Thyroid gland (tissue), 4 donors: ENCODE data around the gene CTCF. TPM values are rescaled to one million over a fixed set of nuclear protein-coding genes. Genes with fewer than 3 reads are reported as not detected.

ENCODE experiments used
- DNase-seq, 2 donors: peaks; one replicate each; pipeline ENCODE4 v3.0.0-alpha.2; 2019
- H3K27ac ChIP-seq, 3 donors: fragments of 200-600 bp; sonication (generic); 1 replicate in 2 of 3; 2 replicates in 1 of 3; pipeline ENCODE4 v1.5.1; 2016 to 2019; ENCODE audit warnings: mild to moderate bottlenecking in 1 of 3, moderate library complexity in 1 of 3
- H3K27me3 ChIP-seq: fragments of 200-600 bp; sonication (generic); one replicate; pipeline ENCODE4 v1.5.1; 2019
- H3K36me3 ChIP-seq, 2 donors: fragments of 200-600 bp; sonication (generic); one replicate each; pipeline ENCODE4 v1.5.1; 2016 to 2019
- H3K4me1 ChIP-seq, 2 donors: fragments of 200-600 bp; sonication (generic); one replicate each; pipeline ENCODE4 v1.5.1; 2017 to 2019
- H3K4me3 ChIP-seq, 3 donors: fragments of 200-600 bp; sonication (generic); replicated peaks in 1 of 3; 1 replicate in 2 of 3; 2 replicates in 1 of 3; pipeline ENCODE4 v1.5.1; 2016; ENCODE audit warnings: mild to moderate bottlenecking in 1 of 3
- H3K9me3 ChIP-seq: fragments of 200-600 bp; sonication (generic); one replicate; pipeline ENCODE4 v1.5.1; 2017
- CTCF ChIP-seq, 6 experiments: fragments of 200-600 bp in 3 of 6; fragments of 450-650 bp in 3 of 6; sonication (generic) in 3 of 6; IDR thresholded peaks; one replicate each; pipeline ENCODE4 v1.5.1; 2016 to 2019; ENCODE audit warnings: antibody characterized with exemption in 6 of 6, mild to moderate bottlenecking in 2 of 6, inconsistent platforms in 1 of 6, moderate library complexity in 1 of 6
- POLR2A ChIP-seq, 2 donors: fragments of 450-650 bp; IDR thresholded peaks; one replicate each; pipeline ENCODE4 v1.6.1; 2017; ENCODE audit warnings: antibody characterized with exemption in 2 of 2, mild to moderate bottlenecking in 2 of 2, moderate library complexity in 1 of 2
- WGBS, 2 donors: methylation state at CpG; one replicate each; pipeline ENCODE4 v1.1.5; 2017; 5-methylcytosine and 5-hydroxymethylcytosine counted together
- intact Hi-C: fragments of 100-400 bp; cut with DNase I; formaldehyde crosslinking; loops from one replicate; pipeline ENCODE4 v1.15.1; 2023
- total RNA-seq, 4 donors: library from RNA; depleted of rRNA; stranded (reverse); fragments of >200 nt; gene quantifications; one replicate each; pipeline ENCODE4 v1.2.3, GENCODE V29; 2016

The CTCF gene
- total RNA-seq, 4 donors from 2014 or later: 37.2 to 52.1 (median 47.2) TPM

- no peak for DNase-seq
These were observed 11.2 kb upstream of the CTCF start for GRCh38 chr16:67551091-67551490.

GRCh38 chr16:67551972-67552371 is 10.4 kb upstream of the CTCF start:
- no peak overlapping the region for H3K4me3 ChIP-seq
- DNase-seq: no peak
- intact Hi-C loops: no loop called here
- H3K36me3 ChIP-seq: no peaks in the 10 kb centered on the region
- peaks cover 6 to 27% of the 10 kb centered on the region in 2 donors for H3K4me1 ChIP-seq
- no peak overlapping the region for H3K27ac ChIP-seq
- H3K9me3 ChIP-seq: no peaks in the 10 kb centered on the region
- WGBS, 2 donors: 90 to 95% methylated on average over 2 of the region's 2 CpGs
- H3K27me3 ChIP-seq: no peaks in the 10 kb centered on the region
- TF ChIP-seq POLR2A (IDR thresholded peaks at IDR 0.05): no peak
- TF ChIP-seq CTCF (IDR thresholded peaks at IDR 0.05): no peak

More at GRCh38 chr16:67551091-67551490, 11.2 kb upstream of the CTCF start:
- no peaks in the 10 kb centered on the region for H3K9me3 ChIP-seq
- H3K4me3 ChIP-seq: no peak overlapping the region
- H3K4me1 ChIP-seq: peaks cover 6 to 36% of the 10 kb centered on the region in 2 donors
- H3K27me3 ChIP-seq: no peaks in the 10 kb centered on the region
- intact Hi-C loops: no loop called here
- no peak overlapping the region for H3K27ac ChIP-seq
- TF ChIP-seq POLR2A (IDR thresholded peaks at IDR 0.05) (no peak), CTCF (IDR thresholded peaks at IDR 0.05) (no peak)
- H3K36me3 ChIP-seq: peaks cover 0 to 2% of the 10 kb centered on the region in 2 donors
- WGBS, 2 donors: 95 to 96% methylated on average over 2 of the region's 2 CpGs

GRCh38 chr16:67552476-67552875 is 9.8 kb upstream of the CTCF start:
- 29 to 55% methylated on average over 4 of the region's 4 CpGs for WGBS, 2 donors
- Histone ChIP-seq H3K27ac (no peak overlapping the region), H3K9me3 (no peaks in the 10 kb centered on the region), H3K36me3 (no peaks in the 10 kb centered on the region), H3K4me1 (peaks cover 4 to 22% of the 10 kb centered on the region in 2 donors), H3K27me3 (no peaks in the 10 kb centered on the region), H3K4me3 (no peak overlapping the region)
- TF ChIP-seq POLR2A (IDR thresholded peaks at IDR 0.05): no peak
- TF ChIP-seq CTCF (IDR thresholded peaks at IDR 0.05): no peak
- intact Hi-C loops: no loop called here
- DNase-seq: no peak

- intact Hi-C loops: no loop called here
- H3K27me3 ChIP-seq: no peaks in the 10 kb centered on the region
- 75 to 77% methylated on average over 3 of the region's 3 CpGs for WGBS, 2 donors
- no peak for TF ChIP-seq POLR2A (IDR thresholded peaks at IDR 0.05)
- TF ChIP-seq CTCF (IDR thresholded peaks at IDR 0.05): no peak
- DNase-seq: no peak
- H3K4me1 ChIP-seq: peaks cover 0 to 11% of the 10 kb centered on the region in 2 donors
- no peak overlapping the region for H3K27ac ChIP-seq
- H3K9me3 ChIP-seq: no peaks in the 10 kb centered on the region
- H3K4me3 ChIP-seq: no peak overlapping the region
- no peaks in the 10 kb centered on the region for H3K36me3 ChIP-seq
These were observed 6.5 kb upstream of the CTCF start for GRCh38 chr16:67555795-67556212.

GRCh38 chr16:67558859-67559258 is 3.5 kb upstream of the CTCF start:
- no peak for DNase-seq
- intact Hi-C loops: no loop called here
- H3K9me3 ChIP-seq: no peaks in the 10 kb centered on the region
- TF ChIP-seq POLR2A (IDR thresholded peaks at IDR 0.05): no peak
- TF ChIP-seq CTCF (IDR thresholded peaks at IDR 0.05): no peak
- peaks cover 0 to 16% of the 10 kb centered on the region in 2 donors for H3K4me1 ChIP-seq
- H3K36me3 ChIP-seq: no peaks in the 10 kb centered on the region
- H3K4me3 ChIP-seq: no peak overlapping the region
- no peak overlapping the region for H3K27ac ChIP-seq
- H3K27me3 ChIP-seq: no peaks in the 10 kb centered on the region
- WGBS, 2 donors: 74 to 88% methylated on average over 1 of the region's 1 CpG
